ENCODE results near the gene CRHR1. TPM values are rescaled to one million over a fixed set of nuclear protein-coding genes. Genes with fewer than 3 reads are reported as not detected.

CRHR1 gene
- total RNA-seq, 4 donors from 2014 or later: 0.10 to 0.54 (median 0.35) TPM; not detected in 1

GRCh38 chr17:45839442-45839841, 55.3 kb downstream of the CRHR1 start:
- TF ChIP-seq POLR2AphosphoS5 (IDR thresholded peaks at IDR 0.05) (no peak), POLR2A (IDR thresholded peaks at IDR 0.05) (no peak), EP300 (IDR thresholded peaks at IDR 0.05) (no peak), CTCF (IDR thresholded peaks at IDR 0.05) (no peak)
- peaks cover 39% of the 10 kb centered on the region for H3K27me3 ChIP-seq
- H3K4me3 ChIP-seq: no peak overlapping the region
- no peaks in the 10 kb centered on the region for H3K9me3 ChIP-seq
- ATAC-seq: no peak
- WGBS, 2 donors (ENCODE audit: low coverage in 1 of 2): 100% methylated on average over 4 of the region's 4 CpGs; no CpG with 5 or more reads in 1 of the 2 donors
- H3K4me1 ChIP-seq: no peaks in the 10 kb centered on the region
- no peaks in the 10 kb centered on the region for H3K36me3 ChIP-seq
- H3K27ac ChIP-seq: no peak overlapping the region

- no peak for ATAC-seq
- 70 to 77% methylated on average over 8 to 9 of the region's 9 CpGs for WGBS, 2 donors (ENCODE audit: low coverage in 1 of 2)
- no peak overlapping the region for H3K27ac ChIP-seq
- H3K9me3 ChIP-seq: no peaks in the 10 kb centered on the region
- H3K27me3 ChIP-seq: peaks cover 40% of the 10 kb centered on the region
- H3K4me1 ChIP-seq: no peaks in the 10 kb centered on the region
- H3K4me3 ChIP-seq: no peak overlapping the region
- no peaks in the 10 kb centered on the region for H3K36me3 ChIP-seq
- TF ChIP-seq POLR2A (IDR thresholded peaks at IDR 0.05): no peak
- TF ChIP-seq CTCF (IDR thresholded peaks at IDR 0.05): no peak
- TF ChIP-seq EP300 (IDR thresholded peaks at IDR 0.05): no peak
- TF ChIP-seq POLR2AphosphoS5 (IDR thresholded peaks at IDR 0.05): no peak
Measured at GRCh38 chr17:45841186-45841585, 57.1 kb downstream of the CRHR1 start.

GRCh38 chr17:45841883-45842525, 57.9 kb downstream of the CRHR1 start:
- Histone ChIP-seq H3K4me3 (no peak overlapping the region), H3K27me3 (peaks cover 40% of the 10 kb centered on the region), H3K4me1 (no peaks in the 10 kb centered on the region), H3K27ac (no peak overlapping the region), H3K36me3 (no peaks in the 10 kb centered on the region), H3K9me3 (no peaks in the 10 kb centered on the region)
- no peak for ATAC-seq
- TF ChIP-seq POLR2A (IDR thresholded peaks at IDR 0.05): no peak
- TF ChIP-seq POLR2AphosphoS5 (IDR thresholded peaks at IDR 0.05): no peak
- TF ChIP-seq CTCF (IDR thresholded peaks at IDR 0.05): no peak
- TF ChIP-seq EP300 (IDR thresholded peaks at IDR 0.05): no peak
- WGBS, 2 donors (ENCODE audit: low coverage in 1 of 2): 40 to 74% methylated on average over 6 to 7 of the region's 7 CpGs

- H3K27me3 ChIP-seq: peaks cover 31% of the 10 kb centered on the region
- no peaks in the 10 kb centered on the region for H3K9me3 ChIP-seq
- H3K4me1 ChIP-seq: no peaks in the 10 kb centered on the region
- ATAC-seq: no peak
- H3K27ac ChIP-seq: no peak overlapping the region
- no peak for TF ChIP-seq EP300 (IDR thresholded peaks at IDR 0.05)
- no peak for TF ChIP-seq POLR2AphosphoS5 (IDR thresholded peaks at IDR 0.05)
- no peak for TF ChIP-seq POLR2A (IDR thresholded peaks at IDR 0.05)
- no peak for TF ChIP-seq CTCF (IDR thresholded peaks at IDR 0.05)
- no peak overlapping the region for H3K4me3 ChIP-seq
- WGBS, 2 donors (ENCODE audit: low coverage in 1 of 2): 86 to 100% methylated on average over 1 to 2 of the region's 4 CpGs
- H3K36me3 ChIP-seq: no peaks in the 10 kb centered on the region
Measured at GRCh38 chr17:45843722-45844121, 59.6 kb downstream of the CRHR1 start.

GRCh38 chr17:45844695-45845375, 60.7 kb downstream of the CRHR1 start, which contains the start of gene SPPL2C:
Gene SPPL2C (plus strand): TSS chr17:45844881. CDS start chr17:45844907, 26 bp downstream.
- peaks cover 33% of the 10 kb centered on the region for H3K27me3 ChIP-seq
- TF ChIP-seq POLR2AphosphoS5 (IDR thresholded peaks at IDR 0.05) (no peak), CTCF (IDR thresholded peaks at IDR 0.05) (no peak), EP300 (IDR thresholded peaks at IDR 0.05) (no peak), POLR2A (IDR thresholded peaks at IDR 0.05) (no peak)
- no peak within 1 kb of the TSS for H3K27ac ChIP-seq
- no peaks in the 10 kb centered on the region for H3K4me1 ChIP-seq
- no peaks in the 10 kb centered on the region for H3K36me3 ChIP-seq
- no peaks in the 10 kb centered on the region for H3K9me3 ChIP-seq
- no CpG with 5 or more reads among the region's 25 CpGs for WGBS, 2 donors (ENCODE audit: low coverage in 1 of 2)
- no peak within 1 kb of the TSS for H3K4me3 ChIP-seq
- ATAC-seq: no peak
